ENCODE results near the gene CDKN2A. TPM values are rescaled to one million over a fixed set of nuclear protein-coding genes. Genes with fewer than 3 reads are reported as not detected.

Gene CDKN2A
- total RNA-seq, 1 experiment from 2014 or later, result 0.35 TPM

DNA sequence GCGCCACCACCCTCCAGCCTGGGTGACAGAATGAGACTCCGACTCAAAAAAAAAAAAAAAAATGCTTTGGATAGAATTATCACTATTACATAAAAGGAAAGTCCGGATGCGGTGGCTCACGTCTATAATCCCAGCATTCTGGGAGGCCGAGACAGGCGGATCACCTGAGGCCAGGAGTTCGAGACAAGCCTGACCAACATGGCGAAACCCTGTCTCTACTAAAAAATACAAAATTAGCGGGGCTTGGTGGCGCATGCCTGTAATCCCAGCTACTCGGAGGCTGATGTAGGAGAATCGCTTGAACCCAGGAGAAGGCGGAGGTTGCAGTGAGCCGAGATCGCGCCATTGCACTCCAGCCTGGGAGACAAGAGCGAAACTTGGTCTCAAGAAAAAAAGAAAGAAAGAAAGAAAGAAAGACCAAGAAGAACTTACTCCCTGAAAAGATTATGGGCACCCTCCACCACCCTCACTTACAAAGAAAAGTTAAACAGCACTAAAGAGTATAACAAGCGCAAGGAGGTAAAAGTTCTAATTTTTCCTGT lies 17.8 kb downstream of the CDKN2A start:
- Histone ChIP-seq H3T11ph (ENCODE audit: low read length) (no peak overlapping the region), H3K18ac (ENCODE audit: insufficient read length, low read depth, low read length) (no peak overlapping the region), H3K14ac (ENCODE audit: insufficient read depth, low read length) (no peak overlapping the region), H3K23me2 (ENCODE audit: insufficient read length, low read depth, low read length, poor library complexity, severe bottlenecking) (peaks cover 6% of the 10 kb centered on the region), H3K23ac (ENCODE audit: insufficient read length, low read depth, low read length) (no peak overlapping the region), H2BK12ac (ENCODE audit: insufficient read length, low read depth, low read length) (no peak overlapping the region), H2BK5ac (ENCODE audit: insufficient read length, low read length) (no peak overlapping the region), H2BK20ac (ENCODE audit: low read depth, low read length, poor library complexity, severe bottlenecking) (no peak overlapping the region), H3K4me2 (ENCODE audit: insufficient read depth, insufficient read length, low read length) (no peak overlapping the region), H3K56ac (ENCODE audit: insufficient read length, low read depth, low read length) (no peak overlapping the region), H4K8ac (replicated peaks; ENCODE audit: insufficient read length, low read depth, low read length) (no peak overlapping the region), H3K27ac (ENCODE audit: insufficient read length, low read depth, low read length) (no peak overlapping the region), H2BK120ac (ENCODE audit: low read depth, low read length, poor library complexity, severe bottlenecking) (no peak overlapping the region), H2AK5ac (ENCODE audit: insufficient read length, low read length) (no peak overlapping the region), H3K9me3 (ENCODE audit: control insufficient read depth, low read depth, low read length) (no peaks in the 10 kb centered on the region), H3K4me1 (ENCODE audit: insufficient read depth, low read length) (no peaks in the 10 kb centered on the region), H4K5ac (ENCODE audit: insufficient read length, low read depth, low read length) (no peak overlapping the region), H2BK15ac (ENCODE audit: low read depth, low read length) (no peak overlapping the region), H4K20me1 (ENCODE audit: control insufficient read depth, insufficient read depth, insufficient read length) (no peaks in the 10 kb centered on the region), H3K9ac (ENCODE audit: extremely low read depth, insufficient read length, low read length) (no peak overlapping the region), H2AFZ (ENCODE audit: low read length) (no peak overlapping the region), H3K27me3 (ENCODE audit: insufficient read depth, low read length) (peaks cover 64% of the 10 kb centered on the region), H3K4ac (ENCODE audit: low read depth, low read length) (no peak overlapping the region), H3K79me1 (ENCODE audit: insufficient read depth, low read depth, low read length, poor library complexity, severe bottlenecking) (no peaks in the 10 kb centered on the region), H3K79me2 (ENCODE audit: insufficient read depth, low read length) (no peaks in the 10 kb centered on the region), H4K91ac (ENCODE audit: insufficient read length, low read depth, low read length) (no peak overlapping the region)
- Mint-ChIP-seq H3K9me3 (peaks cover under 1 to 8% of the 10 kb centered on the region in 2 experiments; a peak in 4 of 5 replicates), H3K4me1 (peaks cover 11 to 12% of the 10 kb centered on the region in 2 experiments), H3K4me3 (no peak overlapping the region), H3K27me3 (ENCODE audit: low read depth) (peaks cover 96% of the 10 kb centered on the region), H3K36me3 (ENCODE audit: insufficient read depth in 1 of 3, low read depth in 3 of 3) (peaks cover 0 to under 1% (median 0%) of the 10 kb centered on the region in 3 experiments; a peak in 2 of 7 replicates), H3K27ac (no peak overlapping the region)
- DNase-seq, result no peak
- whole genome bisulfite sequencing (ENCODE audit: extremely low coverage, insufficient read length, low lambda C conversion rate), result no CpG with 5 or more reads among the region's 19 CpGs
- TF ChIP-seq, protein P1, sequence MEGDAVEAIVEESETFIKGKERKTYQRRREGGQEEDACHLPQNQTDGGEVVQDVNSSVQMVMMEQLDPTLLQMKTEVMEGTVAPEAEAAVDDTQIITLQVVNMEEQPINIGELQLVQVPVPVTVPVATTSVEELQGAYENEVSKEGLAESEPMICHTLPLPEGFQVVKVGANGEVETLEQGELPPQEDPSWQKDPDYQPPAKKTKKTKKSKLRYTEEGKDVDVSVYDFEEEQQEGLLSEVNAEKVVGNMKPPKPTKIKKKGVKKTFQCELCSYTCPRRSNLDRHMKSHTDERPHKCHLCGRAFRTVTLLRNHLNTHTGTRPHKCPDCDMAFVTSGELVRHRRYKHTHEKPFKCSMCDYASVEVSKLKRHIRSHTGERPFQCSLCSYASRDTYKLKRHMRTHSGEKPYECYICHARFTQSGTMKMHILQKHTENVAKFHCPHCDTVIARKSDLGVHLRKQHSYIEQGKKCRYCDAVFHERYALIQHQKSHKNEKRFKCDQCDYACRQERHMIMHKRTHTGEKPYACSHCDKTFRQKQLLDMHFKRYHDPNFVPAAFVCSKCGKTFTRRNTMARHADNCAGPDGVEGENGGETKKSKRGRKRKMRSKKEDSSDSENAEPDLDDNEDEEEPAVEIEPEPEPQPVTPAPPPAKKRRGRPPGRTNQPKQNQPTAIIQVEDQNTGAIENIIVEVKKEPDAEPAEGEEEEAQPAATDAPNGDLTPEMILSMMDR (conservative IDR thresholded peaks at IDR 0.05), result no peak

Data from H9 (cell line).